HepG2 (cell line): ENCODE measurements around the gene WTAP. TPM values are rescaled to one million over a fixed set of nuclear protein-coding genes. Genes with fewer than 3 reads are reported as not detected.

Experiments
- ATM ChIP-seq: fragments of 450-650 bp; IDR thresholded peaks from 2 replicates; pipeline ENCODE4 v1.7.1; 2017; ENCODE audit warnings: mild to moderate bottlenecking, borderline replicate concordance
- CEBPG ChIP-seq: IDR thresholded peaks from 2 replicates; pipeline ENCODE4 v1.6.1; 2016
- HNRNPH1 ChIP-seq: fragments of 200-400 bp; formaldehyde crosslinking; optimal IDR thresholded peaks from 2 replicates; pipeline ENCODE3; 2017; ENCODE audit warnings: mild to moderate bottlenecking, low read depth, low read length
- HOXA3 ChIP-seq: sonication (generic); formaldehyde crosslinking; IDR thresholded peaks from 2 replicates; pipeline ENCODE4 v1.5.0; 2020; ENCODE audit warnings: missing genetic modification reagents
- KIAA2018 ChIP-seq: sonication (generic); formaldehyde crosslinking; IDR thresholded peaks from 2 replicates; pipeline ENCODE4 v1.5.0; 2020; ENCODE audit warnings: mild to moderate bottlenecking, missing genetic modification reagents, borderline replicate concordance
- MATR3 ChIP-seq: sonication (generic); formaldehyde crosslinking; IDR thresholded peaks from 2 replicates; pipeline ENCODE4 v1.4.0; 2020; ENCODE audit warnings: missing genetic modification reagents
- RARG ChIP-seq: sonication (generic); formaldehyde crosslinking; IDR thresholded peaks from 2 replicates; pipeline ENCODE4 v1.4.0; 2020; ENCODE audit warnings: low read depth, mild to moderate bottlenecking, missing genetic modification reagents
- SETDB1 ChIP-seq: sonication (generic); formaldehyde crosslinking; IDR thresholded peaks from 2 replicates; pipeline ENCODE4 v1.5.1; 2020; ENCODE audit warnings: missing genetic modification reagents, mild to moderate bottlenecking, borderline replicate concordance
- SOX5 ChIP-seq: IDR thresholded peaks from 2 replicates; pipeline ENCODE4 v1.6.1; 2016; ENCODE audit warnings: borderline replicate concordance
- ZHX1 ChIP-seq: sonication (generic); formaldehyde crosslinking; IDR thresholded peaks from 2 replicates; pipeline ENCODE4 v1.8.1; 2022; ENCODE audit warnings: low read depth, mild to moderate bottlenecking, missing genetic modification reagents
- ZNF280D ChIP-seq: sonication (generic); formaldehyde crosslinking; IDR thresholded peaks from 2 replicates; pipeline ENCODE4 v1.5.1; 2020; ENCODE audit warnings: mild to moderate bottlenecking, missing genetic modification reagents
- ZNF317 ChIP-seq: sonication (generic); formaldehyde crosslinking; IDR thresholded peaks from 2 replicates; pipeline ENCODE4 v1.5.0; 2020; ENCODE audit warnings: mild to moderate bottlenecking, missing genetic modification reagents
- ZNF792 ChIP-seq: IDR thresholded peaks from 2 replicates; pipeline ENCODE4 v1.6.1; 2016
- polyA plus RNA-seq, 8 experiments: library from polyadenylated mRNA; depleted of rRNA in 3 of 8; stranded (reverse) in 7 of 8; unstranded in 1 of 8; fragments of >200 nt; fragmentation: Illumina TruSeq in 4 of 8; extraction: Trizol in 4 of 8; gene quantifications; 2 replicates each; pipeline versions ENCODE4 v1.2.1 to v1.2.3, GENCODE V29; 2011 to 2016; ENCODE audit warnings: low read depth in 4 of 8, missing spikeins in 1 of 8, mixed read lengths in 1 of 8; ENCODE audit not compliant: insufficient read depth in 1 of 8
- total RNA-seq, 5 experiments: library from RNA; depleted of rRNA; stranded (reverse); fragments of >200 nt; fragmentation: Illumina TruSeq; extraction: Trizol; gene quantifications; 2 replicates each; pipeline ENCODE4 v1.2.3, GENCODE V29; 2016; ENCODE audit warnings: low read depth in 1 of 5

WTAP gene
- total and polyA plus RNA-seq, 2 of the 13 experiments (the other 11 are each of a cell fraction or from before 2014, with no cell fraction given), result 31.6 to 167 TPM

- peak; percentile 20; the same call in 1 of the 2 replicates for TF ChIP-seq ZHX1 (CRISPR knock-in tag)
- TF ChIP-seq ZNF317 (CRISPR knock-in tag), result 0 out of 2 replicates have a peak, but pooled peaks have one; percentile 49
- no peak for TF ChIP-seq HNRNPH1
- TF ChIP-seq SOX5 (CRISPR knock-in tag), result peak; percentile 82
- TF ChIP-seq RARG, result no peak
- no peak for TF ChIP-seq KIAA2018
- no peak for TF ChIP-seq ATM
- TF ChIP-seq CEBPG (CRISPR knock-in tag), result peak; percentile 46
- TF ChIP-seq HOXA3 (CRISPR knock-in tag), result no peak
- TF ChIP-seq SETDB1 (CRISPR knock-in tag), result no peak
- TF ChIP-seq ZNF280D (CRISPR knock-in tag), result no peak
- TF ChIP-seq ZNF792, result no peak; the same call in 1 of the 2 replicates
- no peak for TF ChIP-seq MATR3
Observed at GRCh38 chr6:159693894-159694545, 33.3 kb upstream of the WTAP start (continued).
